ENCODE measurements around the gene JCAD.

The JCAD gene

GRCh38 chr10:30083934-30084333 is 24.5 kb upstream of the JCAD start:
- H3K27ac ChIP-seq: no peak overlapping the region
- no peak for TF ChIP-seq ZFX (IDR thresholded peaks at IDR 0.05)
- TF ChIP-seq CTCF (conservative IDR thresholded peaks at IDR 0.05): no peak

- H3K27ac ChIP-seq: no peak overlapping the region
- TF ChIP-seq CTCF (conservative IDR thresholded peaks at IDR 0.05): no peak
- no peak for TF ChIP-seq ZFX (IDR thresholded peaks at IDR 0.05)
Observed at GRCh38 chr10:30081182-30081581, 21.8 kb upstream of the JCAD start.

- no peak for TF ChIP-seq CTCF (conservative IDR thresholded peaks at IDR 0.05)
- no peak for TF ChIP-seq ZFX (IDR thresholded peaks at IDR 0.05)
Observed at GRCh38 chr10:30080161-30080560, 20.8 kb upstream of the JCAD start.

GRCh38 chr10:30079408-30079807 is 20.0 kb upstream of the JCAD start:
- no peak overlapping the region for H3K27ac ChIP-seq
- no peak for TF ChIP-seq CTCF (conservative IDR thresholded peaks at IDR 0.05)
- TF ChIP-seq ZFX (IDR thresholded peaks at IDR 0.05): no peak

More at GRCh38 chr10:30080161-30080560, 20.8 kb upstream of the JCAD start:
- no peak overlapping the region for H3K27ac ChIP-seq

- TF ChIP-seq ZFX (IDR thresholded peaks at IDR 0.05) (no peak), CTCF (conservative IDR thresholded peaks at IDR 0.05) (no peak)
- no peak overlapping the region for H3K27ac ChIP-seq
Observed at GRCh38 chr10:30075481-30075880, 16.1 kb upstream of the JCAD start.

GRCh38 chr10:30074933-30075332 is 15.5 kb upstream of the JCAD start:
- no peak for TF ChIP-seq CTCF (conservative IDR thresholded peaks at IDR 0.05)
- no peak for TF ChIP-seq ZFX (IDR thresholded peaks at IDR 0.05)

GRCh38 chr10:30074090-30074489 is 14.7 kb upstream of the JCAD start:
- TF ChIP-seq ZFX (IDR thresholded peaks at IDR 0.05) (no peak), CTCF (conservative IDR thresholded peaks at IDR 0.05) (no peak)
- no peak overlapping the region for H3K27ac ChIP-seq

More at GRCh38 chr10:30074933-30075332, 15.5 kb upstream of the JCAD start:
- H3K27ac ChIP-seq: no peak overlapping the region
